ENCODE data around the gene ALDOC. TPM values are rescaled to one million over a fixed set of nuclear protein-coding genes. Genes with fewer than 3 reads are reported as not detected.

The ALDOC gene
- total and polyA plus RNA-seq, 4 donors, result 40.1 to 131 (median 94.8) TPM

- no peak for DNase-seq (ENCODE audit: low spot score)
- no peaks in the 10 kb centered on the region for H3K36me3 ChIP-seq (ENCODE audit: control insufficient read depth in 4 of 4, insufficient read depth in 3 of 4, low read depth in 1 of 4, low read length in 3 of 4)
- H3K27me3 ChIP-seq (ENCODE audit: control insufficient read depth in 4 of 4, insufficient read depth in 4 of 4, low read length in 3 of 4), result no peaks in the 10 kb centered on the region
- no peak overlapping the region for H3K9ac ChIP-seq (ENCODE audit: low read depth in 1 of 2, low read length in 2 of 2)
- no peaks in the 10 kb centered on the region for H3K4me1 ChIP-seq (ENCODE audit: control insufficient read depth in 4 of 4, insufficient read depth in 4 of 4, low read length in 3 of 4)
- WGBS, result 93% methylated on average over 2 of the region's 2 CpGs
- H3K9me3 ChIP-seq (ENCODE audit: control insufficient read depth in 4 of 4, low read length in 3 of 4), result no peaks in the 10 kb centered on the region
- no peak overlapping the region for H3K27ac ChIP-seq (ENCODE audit: low read depth in 1 of 2, low read length in 2 of 2)
- TF ChIP-seq FOXA1 (IDR thresholded peaks at IDR 0.05), result no peak
- TF ChIP-seq, protein P1, sequence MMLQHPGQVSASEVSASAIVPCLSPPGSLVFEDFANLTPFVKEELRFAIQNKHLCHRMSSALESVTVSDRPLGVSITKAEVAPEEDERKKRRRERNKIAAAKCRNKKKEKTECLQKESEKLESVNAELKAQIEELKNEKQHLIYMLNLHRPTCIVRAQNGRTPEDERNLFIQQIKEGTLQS (IDR thresholded peaks at IDR 0.05), result no peak
- TF ChIP-seq REST (IDR thresholded peaks at IDR 0.05), result no peak
- TF ChIP-seq, protein P2, sequence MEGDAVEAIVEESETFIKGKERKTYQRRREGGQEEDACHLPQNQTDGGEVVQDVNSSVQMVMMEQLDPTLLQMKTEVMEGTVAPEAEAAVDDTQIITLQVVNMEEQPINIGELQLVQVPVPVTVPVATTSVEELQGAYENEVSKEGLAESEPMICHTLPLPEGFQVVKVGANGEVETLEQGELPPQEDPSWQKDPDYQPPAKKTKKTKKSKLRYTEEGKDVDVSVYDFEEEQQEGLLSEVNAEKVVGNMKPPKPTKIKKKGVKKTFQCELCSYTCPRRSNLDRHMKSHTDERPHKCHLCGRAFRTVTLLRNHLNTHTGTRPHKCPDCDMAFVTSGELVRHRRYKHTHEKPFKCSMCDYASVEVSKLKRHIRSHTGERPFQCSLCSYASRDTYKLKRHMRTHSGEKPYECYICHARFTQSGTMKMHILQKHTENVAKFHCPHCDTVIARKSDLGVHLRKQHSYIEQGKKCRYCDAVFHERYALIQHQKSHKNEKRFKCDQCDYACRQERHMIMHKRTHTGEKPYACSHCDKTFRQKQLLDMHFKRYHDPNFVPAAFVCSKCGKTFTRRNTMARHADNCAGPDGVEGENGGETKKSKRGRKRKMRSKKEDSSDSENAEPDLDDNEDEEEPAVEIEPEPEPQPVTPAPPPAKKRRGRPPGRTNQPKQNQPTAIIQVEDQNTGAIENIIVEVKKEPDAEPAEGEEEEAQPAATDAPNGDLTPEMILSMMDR (IDR thresholded peaks at IDR 0.05; ENCODE audit: low read depth, low read length, missing input control), result no peak
- TF ChIP-seq EGR1 (IDR thresholded peaks at IDR 0.05; ENCODE audit: low read depth in 2 of 2), result no peak
- TF ChIP-seq RXRA (IDR thresholded peaks at IDR 0.05), result no peak
- TF ChIP-seq ZBTB33 (IDR thresholded peaks at IDR 0.05), result no peak
- TF ChIP-seq JUND (IDR thresholded peaks at IDR 0.05), result no peak
- no peak for TF ChIP-seq HNF4A (conservative IDR thresholded peaks at IDR 0.05)
- TF ChIP-seq RAD21 (IDR thresholded peaks at IDR 0.05), result no peak
- TF ChIP-seq GABPA (IDR thresholded peaks at IDR 0.05 in 1 of 2, conservative IDR thresholded peaks at IDR 0.05 in 1 of 2), result no peak
- H3K4me3 ChIP-seq (ENCODE audit: low read depth in 1 of 3, low read length in 3 of 3), result no peak overlapping the region
These were observed 49.5 kb downstream of the ALDOC start for GRCh38 chr17:28527181-28527681.

DNA sequence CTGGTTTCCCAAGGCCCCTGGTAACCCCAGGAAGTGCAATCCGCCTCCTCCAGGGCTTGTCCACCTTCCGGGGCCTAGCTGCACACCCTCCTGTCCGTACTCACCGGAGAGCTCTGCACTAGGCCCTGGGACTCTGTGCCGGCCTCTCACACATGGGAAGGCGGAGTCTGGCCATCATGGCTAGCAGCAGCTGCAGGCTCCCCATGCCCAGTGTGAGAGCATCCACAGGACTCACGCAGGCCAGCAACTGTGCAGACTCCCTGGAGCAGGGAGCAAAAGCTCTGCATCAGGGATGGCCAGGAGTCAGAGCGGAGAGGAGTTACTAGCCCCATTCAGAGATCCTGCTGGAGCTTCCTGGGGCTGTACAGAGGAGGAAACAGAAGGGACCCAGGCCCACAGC lies 50.3 kb downstream of the ALDOC start:
- H3K27me3 ChIP-seq (ENCODE audit: control insufficient read depth in 4 of 4, insufficient read depth in 4 of 4, low read length in 3 of 4), result no peaks in the 10 kb centered on the region
- no peaks in the 10 kb centered on the region for H3K36me3 ChIP-seq (ENCODE audit: control insufficient read depth in 4 of 4, insufficient read depth in 3 of 4, low read depth in 1 of 4, low read length in 3 of 4)
- WGBS, result 80% methylated on average over 8 of the region's 8 CpGs
- no peaks in the 10 kb centered on the region for H3K9me3 ChIP-seq (ENCODE audit: control insufficient read depth in 4 of 4, low read length in 3 of 4)
- no peak overlapping the region for H3K4me3 ChIP-seq (ENCODE audit: low read depth in 1 of 3, low read length in 3 of 3)
- H3K9ac ChIP-seq (ENCODE audit: low read depth in 1 of 2, low read length in 2 of 2), result no peak overlapping the region
- H3K4me1 ChIP-seq (ENCODE audit: control insufficient read depth in 4 of 4, insufficient read depth in 4 of 4, low read length in 3 of 4), result no peaks in the 10 kb centered on the region
- H3K27ac ChIP-seq (ENCODE audit: low read depth in 1 of 2, low read length in 2 of 2), result no peak overlapping the region
- DNase-seq (ENCODE audit: low spot score), result no peak
- TF ChIP-seq FOXA1 (IDR thresholded peaks at IDR 0.05) (no peak), JUND (IDR thresholded peaks at IDR 0.05) (no peak), GABPA (IDR thresholded peaks at IDR 0.05 in 1 of 2, conservative IDR thresholded peaks at IDR 0.05 in 1 of 2) (no peak), YY1 (IDR thresholded peaks at IDR 0.05) (no peak), RAD21 (IDR thresholded peaks at IDR 0.05) (no peak), ZBTB33 (IDR thresholded peaks at IDR 0.05) (no peak), RXRA (IDR thresholded peaks at IDR 0.05) (no peak), FOXA2 (IDR thresholded peaks at IDR 0.05) (no peak), HNF4A (conservative IDR thresholded peaks at IDR 0.05) (no peak), HNF4G (IDR thresholded peaks at IDR 0.05) (no peak), SP1 (IDR thresholded peaks at IDR 0.05) (no peak), TAF1 (conservative IDR thresholded peaks at IDR 0.05) (no peak), EGR1 (IDR thresholded peaks at IDR 0.05; ENCODE audit: low read depth in 2 of 2) (no peak)
- TF ChIP-seq, protein P1 (IDR thresholded peaks at IDR 0.05), result no peak
- TF ChIP-seq, protein P2 (IDR thresholded peaks at IDR 0.05; ENCODE audit: low read depth, low read length, missing input control), result no peak
- TF ChIP-seq, protein P3, sequence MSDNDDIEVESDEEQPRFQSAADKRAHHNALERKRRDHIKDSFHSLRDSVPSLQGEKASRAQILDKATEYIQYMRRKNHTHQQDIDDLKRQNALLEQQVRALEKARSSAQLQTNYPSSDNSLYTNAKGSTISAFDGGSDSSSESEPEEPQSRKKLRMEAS (IDR thresholded peaks at IDR 0.05), result no peak

Data from liver (tissue), 9 donors.